Neuronal stem cell (in vitro differentiated cells): ENCODE measurements around the gene MCC.

ENCODE experiments used
- DNase-seq: peaks from one replicate; pipeline ENCODE4 v3.0.0-alpha.2; 2013; ENCODE audit warnings: low spot score
- H2AFZ ChIP-seq: one replicate; pipeline ENCODE4 v1.6.1; 2013; ENCODE audit warnings: mild to moderate bottlenecking, low read length, inconsistent platforms
- H2AK5ac ChIP-seq: 2 replicates; pipeline ENCODE4 v1.6.1; 2013; ENCODE audit warnings: low read depth, mild to moderate bottlenecking, inconsistent platforms, low read length, moderate library complexity, mixed read lengths
- H2BK120ac ChIP-seq: 2 replicates; pipeline ENCODE4 v1.6.1; 2013; ENCODE audit warnings: low read depth, mild to moderate bottlenecking, inconsistent platforms, low read length, moderate library complexity, mixed read lengths
- H2BK12ac ChIP-seq: one replicate; pipeline ENCODE4 v1.6.1; 2013; ENCODE audit warnings: low read length, inconsistent platforms
- H2BK15ac ChIP-seq: 2 replicates; pipeline ENCODE4 v1.6.1; 2013; ENCODE audit warnings: mild to moderate bottlenecking, low read length, inconsistent platforms, mixed read lengths
- H2BK5ac ChIP-seq: one replicate; pipeline ENCODE4 v1.6.1; 2013; ENCODE audit warnings: inconsistent platforms, mild to moderate bottlenecking, low read length, moderate library complexity
- H3K14ac ChIP-seq: one replicate; pipeline ENCODE4 v1.6.1; 2013; ENCODE audit warnings: low read length, inconsistent platforms
- H3K18ac ChIP-seq: 2 replicates; pipeline ENCODE4 v1.6.1; 2013; ENCODE audit warnings: low read length, inconsistent platforms
- H3K23ac ChIP-seq: 2 replicates; pipeline ENCODE4 v1.6.1; 2013; ENCODE audit warnings: low read depth, mild to moderate bottlenecking, mixed read lengths, low read length, inconsistent platforms; ENCODE audit not compliant: poor library complexity
- H3K27ac ChIP-seq: replicated peaks from 3 replicates; pipeline ENCODE4 v1.5.1; 2013; ENCODE audit warnings: low read length, inconsistent platforms
- H3K27me3 ChIP-seq, 3 experiments: 2 replicates each; pipeline ENCODE4 v1.6.1; 2013; ENCODE audit warnings: low read length in 3 of 3, mild to moderate bottlenecking in 2 of 3, inconsistent platforms in 1 of 3, low read depth in 1 of 3, mixed read lengths in 1 of 3, moderate library complexity in 1 of 3; ENCODE audit not compliant: control insufficient read depth in 3 of 3, insufficient read depth in 3 of 3
- H3K36me3 ChIP-seq, 2 donors: replicated peaks in 1 of 2; 2 replicates each; pipeline ENCODE4 v1.6.1; 2013; ENCODE audit warnings: low read length in 2 of 2; ENCODE audit not compliant: control insufficient read depth in 2 of 2, insufficient read depth in 2 of 2
- H3K4ac ChIP-seq: 2 replicates; pipeline ENCODE4 v1.6.1; 2013; ENCODE audit warnings: inconsistent platforms, mild to moderate bottlenecking, low read length, moderate library complexity
- H3K4me1 ChIP-seq, 2 donors: 1 replicate in 1 of 2; 2 replicates in 1 of 2; pipeline ENCODE4 v1.6.1; 2013; ENCODE audit warnings: low read length in 2 of 2, low read depth in 1 of 2; ENCODE audit not compliant: control insufficient read depth in 2 of 2, insufficient read depth in 1 of 2
- H3K4me2 ChIP-seq: one replicate; pipeline ENCODE4 v1.6.1; 2013; ENCODE audit warnings: mild to moderate bottlenecking, low read length, inconsistent platforms; ENCODE audit not compliant: insufficient read depth, poor library complexity, severe bottlenecking
- H3K4me3 ChIP-seq, 2 donors: 2 replicates each; pipeline ENCODE4 v1.5.1; 2013; ENCODE audit warnings: low read length in 2 of 2, mild to moderate bottlenecking in 2 of 2, inconsistent platforms in 1 of 2, moderate library complexity in 1 of 2
- H3K79me1 ChIP-seq: one replicate; pipeline ENCODE4 v1.6.1; 2013; ENCODE audit warnings: low read depth, mild to moderate bottlenecking, inconsistent platforms, low read length, moderate library complexity
- H3K9ac ChIP-seq: one replicate; pipeline ENCODE4 v1.6.1; 2013; ENCODE audit warnings: mild to moderate bottlenecking, low read depth, low read length, inconsistent platforms; ENCODE audit not compliant: poor library complexity
- H3K9me3 ChIP-seq, 2 donors: replicated peaks in 1 of 2; 2 replicates each; pipeline versions ENCODE3 to v1.6.1; 2013; ENCODE audit warnings: low read length in 2 of 2, mild to moderate bottlenecking in 2 of 2, inconsistent platforms in 1 of 2, low read depth in 1 of 2, mixed read lengths in 1 of 2, moderate library complexity in 1 of 2; ENCODE audit not compliant: control insufficient read depth in 2 of 2, insufficient read depth in 1 of 2
- H4K8ac ChIP-seq: one replicate; pipeline ENCODE4 v1.6.1; 2013; ENCODE audit warnings: low read depth, mild to moderate bottlenecking, inconsistent platforms, low read length, moderate library complexity
- H4K91ac ChIP-seq: one replicate; pipeline ENCODE4 v1.6.1; 2013; ENCODE audit warnings: low read length, low read depth, mild to moderate bottlenecking, inconsistent platforms; ENCODE audit not compliant: poor library complexity
- WGBS, 2 donors: extraction: QIAGEN DNeasy Blood & Tissue Kit; methylation state at CpG; one replicate each; pipeline ENCODE4 v1.1.7; 2013; ENCODE audit warnings: missing lambda C conversion rate in 2 of 2, mixed read lengths in 1 of 2; ENCODE audit not compliant: insufficient read length in 2 of 2, insufficient replicate concordance in 1 of 2; ENCODE audit errors: extremely low coverage in 2 of 2; 5-methylcytosine and 5-hydroxymethylcytosine counted together

The MCC gene

GRCh38 chr5:113044776-113045465 lies 443.3 kb downstream of the MCC start:
- Histone ChIP-seq H2AK5ac (no peak overlapping the region), H3K4ac (no peak overlapping the region), H3K79me1 (no peaks in the 10 kb centered on the region), H3K27me3 (no peaks in the 10 kb centered on the region), H2AFZ (no peak overlapping the region), H2BK5ac (no peak overlapping the region), H3K36me3 (peaks cover 0 to 29% of the 10 kb centered on the region in 2 donors), H4K8ac (no peak overlapping the region), H2BK120ac (no peak overlapping the region), H3K9me3 (no peaks in the 10 kb centered on the region), H3K4me3 (no peak overlapping the region), H3K9ac (no peak overlapping the region), H4K91ac (no peak overlapping the region), H2BK15ac (no peak overlapping the region), H3K14ac (no peak overlapping the region), H2BK12ac (no peak overlapping the region), H3K4me2 (no peak overlapping the region), H3K18ac (no peak overlapping the region), H3K23ac (no peak overlapping the region), H3K4me1 (peaks cover 0 to 2% of the 10 kb centered on the region in 2 donors), H3K27ac (no peak overlapping the region)
- WGBS, 2 donors, result no CpG with 5 or more reads among the region's 11 CpGs
- no peak for DNase-seq

- H3K4me2 ChIP-seq, result no peak overlapping the region
- no peak overlapping the region for H2AFZ ChIP-seq
- peak overlapping the region; percentile 39 for H2AK5ac ChIP-seq
- no peak overlapping the region for H2BK15ac ChIP-seq
- H3K27me3 ChIP-seq, result no peaks in the 10 kb centered on the region
- H3K18ac ChIP-seq, result peak overlapping the region; percentile 62
- H3K79me1 ChIP-seq, result no peaks in the 10 kb centered on the region
- H2BK120ac ChIP-seq, result no peak overlapping the region
- no peak overlapping the region for H4K8ac ChIP-seq
- peaks cover 0 to 2% of the 10 kb centered on the region in 2 donors for H3K4me1 ChIP-seq
- no peak overlapping the region for H4K91ac ChIP-seq
- no peak overlapping the region for H3K27ac ChIP-seq
- H2BK12ac ChIP-seq, result no peak overlapping the region
- no peak overlapping the region for H3K14ac ChIP-seq
- H3K4ac ChIP-seq, result no peak overlapping the region
- no peak overlapping the region for H3K9ac ChIP-seq
- no peaks in the 10 kb centered on the region for H3K9me3 ChIP-seq
- H3K36me3 ChIP-seq, result peaks cover 0 to 18% of the 10 kb centered on the region in 2 donors
- no CpG with 5 or more reads among the region's 16 CpGs for WGBS, 2 donors
- no peak for DNase-seq
- peak overlapping the region; percentile 12 for H3K23ac ChIP-seq
- no peak overlapping the region for H2BK5ac ChIP-seq
- no peak overlapping the region for H3K4me3 ChIP-seq
Observed at GRCh38 chr5:113043491-113043931, 444.7 kb downstream of the MCC start.

GRCh38 chr5:113042491-113043243 lies 445.6 kb downstream of the MCC start:
- H4K8ac ChIP-seq, result no peak overlapping the region
- H2AFZ ChIP-seq, result no peak overlapping the region
- H3K9me3 ChIP-seq, result no peaks in the 10 kb centered on the region
- H2BK15ac ChIP-seq, result no peak overlapping the region
- no peak overlapping the region for H2AK5ac ChIP-seq
- H3K4ac ChIP-seq, result no peak overlapping the region
- H3K14ac ChIP-seq, result no peak overlapping the region
- no peak overlapping the region for H2BK120ac ChIP-seq
- no peak overlapping the region for H4K91ac ChIP-seq
- H3K4me1 ChIP-seq, result peaks cover 0 to 2% of the 10 kb centered on the region in 2 donors
- no peak overlapping the region for H3K18ac ChIP-seq
- no peak overlapping the region for H3K4me3 ChIP-seq
- no peak overlapping the region for H3K23ac ChIP-seq
- no peak overlapping the region for H3K9ac ChIP-seq
- no peaks in the 10 kb centered on the region for H3K27me3 ChIP-seq
- no peak overlapping the region for H3K27ac ChIP-seq
- no peak for DNase-seq
- H2BK5ac ChIP-seq, result no peak overlapping the region
- no peak overlapping the region for H2BK12ac ChIP-seq
- no CpG with 5 or more reads among the region's 4 CpGs for WGBS, 2 donors
- no peak overlapping the region for H3K4me2 ChIP-seq
- H3K36me3 ChIP-seq, result peaks cover 0 to 9% of the 10 kb centered on the region in 2 donors
- H3K79me1 ChIP-seq, result no peaks in the 10 kb centered on the region

- Histone ChIP-seq H3K4me3 (no peak overlapping the region), H4K8ac (no peak overlapping the region), H2BK12ac (no peak overlapping the region), H3K9ac (no peak overlapping the region), H3K4ac (no peak overlapping the region), H2BK120ac (no peak overlapping the region), H4K91ac (no peak overlapping the region), H3K9me3 (no peaks in the 10 kb centered on the region), H3K27me3 (no peaks in the 10 kb centered on the region), H3K4me2 (no peak overlapping the region), H3K18ac (no peak overlapping the region), H3K36me3 (no peaks in the 10 kb centered on the region), H2BK15ac (no peak overlapping the region), H3K4me1 (peaks cover 0 to 2% of the 10 kb centered on the region in 2 donors), H2AFZ (no peak overlapping the region), H3K27ac (no peak overlapping the region), H2BK5ac (no peak overlapping the region), H3K14ac (no peak overlapping the region), H3K23ac (no peak overlapping the region), H2AK5ac (no peak overlapping the region), H3K79me1 (no peaks in the 10 kb centered on the region)
- DNase-seq, result no peak
- no CpG with 5 or more reads among the region's 6 CpGs for WGBS, 2 donors
Observed at GRCh38 chr5:113040672-113041260, 447.5 kb downstream of the MCC start.
